Gastroesophageal sphincter (tissue), 3 donors: Measurements from ENCODE around the gene HRH1.

Source experiments
- EP300 ChIP-seq: sonication (generic); formaldehyde crosslinking; IDR thresholded peaks from one replicate; pipeline ENCODE4 v1.6.1; 2017; ENCODE audit warnings: antibody characterized with exemption, mild to moderate bottlenecking
- POLR2A ChIP-seq, 2 donors: fragments of 450-650 bp; IDR thresholded peaks; one replicate each; pipeline ENCODE4 v1.6.1; 2017; ENCODE audit warnings: antibody characterized with exemption in 2 of 2, mild to moderate bottlenecking in 2 of 2, moderate library complexity in 1 of 2
- POLR2AphosphoS5 ChIP-seq: sonication (generic); formaldehyde crosslinking; IDR thresholded peaks from one replicate; pipeline ENCODE4 v1.6.1; 2017; ENCODE audit warnings: antibody characterized with exemption
- TF ChIP-seq, protein P1 (sequence below), 4 experiments: fragments of 200-600 bp in 2 of 4; fragments of 450-650 bp in 2 of 4; sonication (generic) in 1 of 4; IDR thresholded peaks; one replicate each; pipeline ENCODE4 v1.5.1; 2017 to 2019; ENCODE audit warnings: antibody characterized with exemption in 4 of 4, mild to moderate bottlenecking in 2 of 4, moderate library complexity in 2 of 4

DNA sequence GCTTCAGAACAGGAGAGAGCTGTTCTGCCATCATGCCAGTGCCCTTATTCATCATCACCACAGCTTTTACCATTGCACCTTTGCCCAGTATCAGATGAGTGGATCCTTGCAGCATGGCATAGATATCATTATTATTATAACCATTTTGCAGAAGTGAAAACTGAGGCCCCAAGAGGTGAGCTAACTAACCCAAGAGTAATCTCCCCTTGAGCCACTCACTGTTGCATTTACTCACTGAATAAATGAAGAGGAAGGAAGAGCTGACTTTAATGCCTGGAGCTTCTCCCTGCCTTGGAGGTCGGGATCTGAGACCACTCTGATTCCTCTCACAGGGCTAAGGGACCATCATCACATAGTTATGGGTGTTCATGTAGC lies 32.0 kb downstream of the HRH1 start:
- TF ChIP-seq POLR2A (IDR thresholded peaks at IDR 0.05): no peak
- TF ChIP-seq, protein P1, sequence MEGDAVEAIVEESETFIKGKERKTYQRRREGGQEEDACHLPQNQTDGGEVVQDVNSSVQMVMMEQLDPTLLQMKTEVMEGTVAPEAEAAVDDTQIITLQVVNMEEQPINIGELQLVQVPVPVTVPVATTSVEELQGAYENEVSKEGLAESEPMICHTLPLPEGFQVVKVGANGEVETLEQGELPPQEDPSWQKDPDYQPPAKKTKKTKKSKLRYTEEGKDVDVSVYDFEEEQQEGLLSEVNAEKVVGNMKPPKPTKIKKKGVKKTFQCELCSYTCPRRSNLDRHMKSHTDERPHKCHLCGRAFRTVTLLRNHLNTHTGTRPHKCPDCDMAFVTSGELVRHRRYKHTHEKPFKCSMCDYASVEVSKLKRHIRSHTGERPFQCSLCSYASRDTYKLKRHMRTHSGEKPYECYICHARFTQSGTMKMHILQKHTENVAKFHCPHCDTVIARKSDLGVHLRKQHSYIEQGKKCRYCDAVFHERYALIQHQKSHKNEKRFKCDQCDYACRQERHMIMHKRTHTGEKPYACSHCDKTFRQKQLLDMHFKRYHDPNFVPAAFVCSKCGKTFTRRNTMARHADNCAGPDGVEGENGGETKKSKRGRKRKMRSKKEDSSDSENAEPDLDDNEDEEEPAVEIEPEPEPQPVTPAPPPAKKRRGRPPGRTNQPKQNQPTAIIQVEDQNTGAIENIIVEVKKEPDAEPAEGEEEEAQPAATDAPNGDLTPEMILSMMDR (IDR thresholded peaks at IDR 0.05): no peak
- TF ChIP-seq EP300: no peak
- TF ChIP-seq POLR2AphosphoS5: no peak
